Spinal cord (tissue), 10 donors: Measurements from ENCODE around the gene SLC22A1. TPM values are rescaled to one million over a fixed set of nuclear protein-coding genes. Genes with fewer than 3 reads are reported as not detected.
"Not testable (repeated sequence)": the region's sequence is repeated elsewhere in the genome, so short reads cannot be mapped to it uniquely, and the experiment has no call there.

ENCODE experiments used
- DNase-seq, 6 donors: peaks; one replicate each; pipeline versions ENCODE4 v3.0.0 to v3.0.0-alpha.2; 2013 to 2015; ENCODE audit warnings: low spot score in 6 of 6, low read depth in 4 of 6
- H3K27ac ChIP-seq: one replicate; pipeline ENCODE4 v1.5.1; 2013; ENCODE audit warnings: low read depth, low read length, control low read depth
- H3K27me3 ChIP-seq: one replicate; pipeline ENCODE4 v1.6.1; 2013; ENCODE audit warnings: low read length; ENCODE audit not compliant: control insufficient read depth, insufficient read depth
- H3K36me3 ChIP-seq: one replicate; pipeline ENCODE4 v1.6.1; 2013; ENCODE audit warnings: low read length; ENCODE audit not compliant: control insufficient read depth, insufficient read depth
- H3K4me1 ChIP-seq: one replicate; pipeline ENCODE4 v1.6.1; 2013; ENCODE audit warnings: low read length; ENCODE audit not compliant: control insufficient read depth, insufficient read depth
- H3K4me3 ChIP-seq: one replicate; pipeline ENCODE4 v1.5.1; 2013; ENCODE audit warnings: low read depth, low read length, control low read depth
- H3K9me3 ChIP-seq: one replicate; pipeline ENCODE4 v1.6.1; 2013; ENCODE audit warnings: low read length; ENCODE audit not compliant: control insufficient read depth, insufficient read depth
- WGBS: methylation state at CpG from one replicate; pipeline ENCODE4 v1.1.5; 2013; ENCODE audit warnings: missing lambda C conversion rate; ENCODE audit not compliant: insufficient coverage; 5-methylcytosine and 5-hydroxymethylcytosine counted together
- polyA plus RNA-seq, 2 donors: library from polyadenylated mRNA; unstranded; fragments of 120-200 nt; gene quantifications; one replicate each; pipeline ENCODE4 v1.2.1, GENCODE V29; 2013; ENCODE audit not compliant: insufficient read length in 2 of 2
- total RNA-seq, 2 donors: library from RNA; depleted of rRNA in 1 of 2; stranded (reverse); fragments of 120-200 nt in 1 of 2; fragments of >200 nt in 1 of 2; gene quantifications; one replicate each; pipeline versions ENCODE4 v1.2.3 to v1.2.4, GENCODE V29; 2013 to 2014
- donor health status: healthy.

The SLC22A1 gene
- total and polyA plus RNA-seq, 4 donors: 0.35 to 1.2 (median 0.59) TPM; not detected in 1

DNA sequence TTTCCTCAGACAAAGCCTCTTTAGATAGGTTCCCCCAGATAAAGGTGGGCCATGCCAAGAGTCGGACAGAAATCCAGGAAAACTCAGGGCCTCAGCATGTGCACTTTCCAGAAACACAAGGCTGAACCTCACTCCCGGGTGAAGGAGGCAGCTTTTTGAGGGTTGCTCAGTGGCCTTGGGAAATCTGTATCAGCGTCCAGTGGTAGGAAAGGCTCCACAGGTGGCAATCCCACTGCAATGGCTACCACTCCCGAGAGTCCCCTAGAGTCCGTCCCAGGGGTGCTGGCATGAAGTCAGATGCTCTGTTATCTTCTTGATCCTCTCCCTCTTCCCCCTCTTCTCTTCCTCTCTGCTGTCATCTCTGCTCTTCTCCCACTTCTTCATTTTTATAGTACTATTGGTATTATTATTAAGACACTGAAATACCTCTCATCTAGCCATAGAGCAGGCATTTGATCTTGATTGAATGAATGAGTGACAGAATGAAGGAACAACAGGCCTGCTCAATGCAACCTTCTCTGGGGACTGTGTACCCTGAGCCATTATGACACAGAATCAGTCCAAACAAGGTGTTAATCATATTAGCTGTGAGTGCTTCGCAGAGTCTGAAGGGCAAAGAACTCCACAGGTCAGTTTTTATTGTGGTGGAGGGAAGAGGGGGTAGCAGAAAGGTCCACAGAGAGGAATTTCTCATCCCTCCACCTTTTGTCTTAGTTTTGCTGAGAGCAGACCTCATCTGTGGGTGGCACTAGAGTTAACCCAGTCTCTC is 13.3 kb downstream of the SLC22A1 start:
- peak in 1 of 6 donors; percentile 13 for DNase-seq
- WGBS: 96% methylated on average over 4 of the region's 6 CpGs
- H3K27ac ChIP-seq: no peak overlapping the region
- no peaks in the 10 kb centered on the region for H3K27me3 ChIP-seq
- peaks cover 15% of the 10 kb centered on the region for H3K4me1 ChIP-seq
- no peak overlapping the region for H3K4me3 ChIP-seq
- H3K9me3 ChIP-seq: no peaks in the 10 kb centered on the region
- peaks cover 5% of the 10 kb centered on the region for H3K36me3 ChIP-seq

DNA sequence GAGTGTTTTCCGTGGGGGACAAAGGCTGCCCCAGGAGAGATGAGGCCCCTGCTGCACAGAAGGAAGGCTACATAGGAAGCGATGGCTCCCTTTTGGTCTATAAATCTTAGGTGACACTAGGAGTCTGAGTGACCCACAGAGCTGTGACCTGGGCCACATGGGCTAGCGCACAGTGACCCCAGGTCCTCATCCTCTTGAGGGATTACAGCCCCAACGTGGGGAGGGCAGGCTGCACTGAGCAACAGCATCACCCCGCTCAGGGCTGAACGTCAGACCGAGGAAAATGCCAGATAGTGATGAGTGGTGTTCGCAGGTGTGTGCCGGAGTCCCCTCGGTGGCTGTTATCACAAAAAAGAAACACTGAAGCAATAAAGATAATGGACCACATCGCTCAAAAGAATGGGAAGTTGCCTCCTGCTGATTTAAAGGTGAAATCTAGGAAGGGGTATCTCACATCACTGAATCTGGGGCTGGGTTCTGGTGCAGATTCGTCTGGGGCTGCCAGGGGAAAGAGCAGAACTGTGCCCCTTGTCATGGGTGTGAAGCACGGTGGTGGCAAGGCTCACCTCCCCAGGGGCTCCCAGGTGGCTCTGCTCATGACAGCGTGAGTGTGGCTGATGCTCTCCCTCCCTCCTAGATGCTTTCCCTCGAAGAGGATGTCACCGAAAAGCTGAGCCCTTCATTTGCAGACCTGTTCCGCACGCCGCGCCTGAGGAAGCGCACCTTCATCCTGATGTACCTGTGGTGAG is 14.5 kb downstream of the SLC22A1 start:
- H3K36me3 ChIP-seq: peaks cover 5% of the 10 kb centered on the region
- DNase-seq: peak in 1 of 6 donors; percentile 79
- 62% methylated on average over 17 of the region's 21 CpGs for WGBS

DNA sequence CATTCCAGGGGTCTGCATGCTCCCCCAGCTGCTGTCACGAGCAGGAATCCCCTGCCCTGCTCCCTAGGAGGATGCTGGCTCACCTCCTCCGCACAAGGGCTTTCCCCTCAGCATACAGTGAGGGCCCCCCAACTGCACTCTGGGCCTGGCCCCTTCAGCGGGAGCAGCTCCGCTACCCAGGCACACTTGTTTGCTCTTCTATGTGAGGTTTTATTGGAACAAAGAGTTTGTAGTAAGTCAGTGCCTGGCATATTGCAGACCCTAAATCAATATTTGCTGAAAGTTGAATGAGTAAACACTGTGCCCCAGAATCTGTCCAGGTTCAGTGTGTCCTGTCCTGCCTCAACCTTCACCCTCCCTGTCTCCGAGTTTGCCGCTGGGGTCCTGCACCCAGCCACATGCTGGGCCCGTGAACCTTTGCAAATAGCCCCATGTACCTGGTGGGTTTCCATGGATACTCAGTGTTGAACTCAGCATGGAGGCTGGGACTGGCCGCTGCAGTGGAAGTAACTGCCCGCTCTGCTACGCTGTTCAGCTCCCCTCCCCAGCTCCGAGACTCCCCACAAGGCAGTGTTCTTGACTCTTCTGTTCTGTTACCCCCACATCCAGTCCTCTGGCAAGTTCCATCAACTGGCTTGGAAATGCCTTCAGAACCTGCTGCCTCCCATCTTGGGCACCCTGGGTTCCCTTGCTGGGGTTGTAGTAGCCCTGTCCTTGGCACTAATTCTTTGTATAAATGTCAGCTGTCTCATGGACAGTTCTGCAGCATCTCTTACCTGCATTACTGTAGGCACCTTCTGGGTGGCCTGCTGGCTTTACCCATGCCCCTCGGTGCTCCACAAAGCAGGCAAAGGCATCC is 15.7 kb downstream of the SLC22A1 start:
- WGBS: 52% methylated on average over 10 of the region's 12 CpGs
- Histone ChIP-seq H3K36me3 (peaks cover 5% of the 10 kb centered on the region), H3K27me3 (no peaks in the 10 kb centered on the region), H3K9me3 (no peaks in the 10 kb centered on the region), H3K27ac (no peak overlapping the region), H3K4me1 (peaks cover 27% of the 10 kb centered on the region), H3K4me3 (no peak overlapping the region)
- peak in 1 of 6 donors; percentile 13 for DNase-seq

More for the DNA sequence above, 14.5 kb downstream of the SLC22A1 start:
- no peaks in the 10 kb centered on the region for H3K27me3 ChIP-seq
- no peak overlapping the region for H3K27ac ChIP-seq
- H3K4me1 ChIP-seq: peaks cover 18% of the 10 kb centered on the region
- no peak overlapping the region for H3K4me3 ChIP-seq
- no peaks in the 10 kb centered on the region for H3K9me3 ChIP-seq

DNA sequence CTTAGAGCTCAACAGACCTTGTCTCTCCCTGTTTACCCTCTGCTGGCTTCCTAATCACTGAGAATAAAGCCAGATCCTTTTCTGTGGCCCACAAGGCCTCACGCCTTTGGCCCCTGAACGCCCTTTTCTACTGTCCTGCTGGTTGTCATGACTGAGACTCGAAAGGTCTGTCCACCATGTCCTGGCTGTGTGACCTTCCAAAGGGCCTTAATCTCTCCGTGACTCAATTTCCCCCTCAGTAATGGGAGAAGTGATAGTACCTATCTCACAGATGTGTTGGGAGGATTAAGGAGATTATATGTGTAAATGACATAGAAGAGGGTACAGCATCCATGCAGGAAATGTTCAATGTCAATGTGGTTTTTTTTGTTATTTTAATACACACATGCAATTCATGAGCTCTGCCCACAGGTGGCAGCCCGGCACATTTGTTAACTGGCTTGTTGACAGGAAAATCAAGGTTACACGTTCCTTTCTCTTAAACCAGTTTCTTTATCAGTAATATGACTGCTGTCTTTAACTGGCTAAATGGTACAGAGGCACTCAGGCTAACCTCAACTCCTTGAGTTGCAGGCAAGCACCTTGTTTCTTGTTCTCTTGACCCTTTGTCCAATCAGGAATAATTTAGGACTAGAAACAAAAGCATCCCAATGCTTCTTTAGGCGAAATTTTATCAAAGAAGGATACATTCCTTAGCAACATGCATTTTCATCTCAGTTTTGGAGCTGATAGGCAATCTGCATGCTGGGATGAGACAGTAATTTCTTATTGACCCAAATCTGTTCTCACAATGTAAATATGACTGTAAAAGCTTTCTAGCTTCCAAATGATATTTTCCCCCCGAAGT is 16.6 kb downstream of the SLC22A1 start:
- peak; percentile 39 to 89 (median 52) for DNase-seq
- no peak overlapping the region for H3K4me3 ChIP-seq
- H3K36me3 ChIP-seq: peaks cover 5% of the 10 kb centered on the region
- no peaks in the 10 kb centered on the region for H3K9me3 ChIP-seq
- H3K27ac ChIP-seq: no peak overlapping the region
- H3K4me1 ChIP-seq: peaks cover 30% of the 10 kb centered on the region
- WGBS: 60% methylated on average over 6 of the region's 8 CpGs
- H3K27me3 ChIP-seq: no peaks in the 10 kb centered on the region

DNA sequence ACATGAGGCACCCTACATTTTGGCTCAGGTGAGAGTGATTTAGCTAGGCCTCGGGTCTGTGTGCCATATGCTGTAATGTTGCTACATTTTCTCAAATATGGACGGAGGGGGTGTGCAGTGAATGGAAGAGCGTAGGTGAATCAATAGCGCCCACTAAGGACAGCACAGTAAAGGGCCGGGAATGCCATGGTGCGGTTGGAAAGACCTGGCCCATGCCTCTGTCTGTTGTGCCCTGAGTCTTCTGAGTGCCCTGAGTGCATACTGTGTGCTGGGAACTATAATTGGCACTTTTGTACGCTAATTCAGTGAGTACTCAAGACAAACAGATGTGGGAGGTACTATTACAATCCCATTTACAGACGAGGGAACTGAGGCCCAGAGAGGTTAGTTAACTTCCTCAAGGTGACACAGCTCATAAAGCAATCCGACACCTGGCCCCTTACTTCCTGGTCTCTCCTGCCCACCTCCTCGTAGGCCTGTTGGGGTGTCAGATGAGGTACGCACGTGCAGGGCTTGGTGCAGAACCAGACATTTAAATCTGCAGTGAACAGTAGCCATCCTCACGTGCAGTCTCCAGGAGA is 17.3 kb downstream of the SLC22A1 start:
- H3K27me3 ChIP-seq: no peaks in the 10 kb centered on the region
- H3K4me3 ChIP-seq: no peak overlapping the region
- H3K27ac ChIP-seq: no peak overlapping the region
- peaks cover 30% of the 10 kb centered on the region for H3K4me1 ChIP-seq
- WGBS: 82% methylated on average over 12 of the region's 13 CpGs
- H3K36me3 ChIP-seq: peaks cover 3% of the 10 kb centered on the region
- no peaks in the 10 kb centered on the region for H3K9me3 ChIP-seq
- DNase-seq: no peak

DNA sequence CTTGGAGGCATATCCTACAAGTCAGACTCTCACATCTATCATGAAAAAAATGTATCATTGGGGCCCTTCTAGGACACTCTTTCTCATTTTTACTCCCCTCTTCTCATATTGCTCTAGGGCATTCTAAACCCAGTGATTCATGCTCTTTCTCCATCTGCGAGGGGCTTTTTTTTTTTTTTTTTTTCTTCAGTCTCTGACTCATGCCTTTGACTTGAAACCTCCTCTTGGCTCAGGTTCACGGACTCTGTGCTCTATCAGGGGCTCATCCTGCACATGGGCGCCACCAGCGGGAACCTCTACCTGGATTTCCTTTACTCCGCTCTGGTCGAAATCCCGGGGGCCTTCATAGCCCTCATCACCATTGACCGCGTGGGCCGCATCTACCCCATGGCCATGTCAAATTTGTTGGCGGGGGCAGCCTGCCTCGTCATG is 17.8 kb downstream of the SLC22A1 start:
- Histone ChIP-seq H3K36me3 (no peaks in the 10 kb centered on the region), H3K9me3 (no peaks in the 10 kb centered on the region), H3K27ac (no peak overlapping the region), H3K27me3 (no peaks in the 10 kb centered on the region), H3K4me1 (peaks cover 30% of the 10 kb centered on the region), H3K4me3 (no peak overlapping the region)
- DNase-seq: peak in 1 of 6 donors; percentile 14
- 88% methylated on average over 11 of the region's 12 CpGs for WGBS

DNA sequence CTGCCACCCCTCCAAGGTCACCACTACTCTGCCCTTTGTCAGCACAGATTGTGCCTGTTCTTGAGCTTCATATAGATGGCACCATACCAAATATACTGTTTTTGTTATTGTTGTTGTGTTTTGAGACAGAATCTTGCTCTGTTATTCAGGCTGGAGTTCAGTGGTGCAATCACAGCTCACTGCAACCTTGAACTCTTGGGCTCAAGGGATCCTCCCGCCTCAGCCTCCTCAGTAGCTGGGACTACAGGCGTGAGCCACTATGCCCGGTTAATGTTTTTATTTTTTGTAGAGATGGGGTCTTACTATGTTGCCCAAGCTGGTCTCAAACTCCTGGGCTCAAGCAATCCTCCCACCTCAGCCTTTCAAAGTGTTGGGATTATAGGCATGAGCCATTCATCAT is 18.9 kb downstream of the SLC22A1 start:
- H3K4me3 ChIP-seq, H3K27me3 ChIP-seq, H3K9me3 ChIP-seq, DNase-seq, H3K36me3 ChIP-seq, H3K27ac ChIP-seq: not testable (repeated sequence)
- peaks cover 30% of the 10 kb centered on the region for H3K4me1 ChIP-seq
- no CpG with 5 or more reads among the region's 3 CpGs for WGBS

DNA sequence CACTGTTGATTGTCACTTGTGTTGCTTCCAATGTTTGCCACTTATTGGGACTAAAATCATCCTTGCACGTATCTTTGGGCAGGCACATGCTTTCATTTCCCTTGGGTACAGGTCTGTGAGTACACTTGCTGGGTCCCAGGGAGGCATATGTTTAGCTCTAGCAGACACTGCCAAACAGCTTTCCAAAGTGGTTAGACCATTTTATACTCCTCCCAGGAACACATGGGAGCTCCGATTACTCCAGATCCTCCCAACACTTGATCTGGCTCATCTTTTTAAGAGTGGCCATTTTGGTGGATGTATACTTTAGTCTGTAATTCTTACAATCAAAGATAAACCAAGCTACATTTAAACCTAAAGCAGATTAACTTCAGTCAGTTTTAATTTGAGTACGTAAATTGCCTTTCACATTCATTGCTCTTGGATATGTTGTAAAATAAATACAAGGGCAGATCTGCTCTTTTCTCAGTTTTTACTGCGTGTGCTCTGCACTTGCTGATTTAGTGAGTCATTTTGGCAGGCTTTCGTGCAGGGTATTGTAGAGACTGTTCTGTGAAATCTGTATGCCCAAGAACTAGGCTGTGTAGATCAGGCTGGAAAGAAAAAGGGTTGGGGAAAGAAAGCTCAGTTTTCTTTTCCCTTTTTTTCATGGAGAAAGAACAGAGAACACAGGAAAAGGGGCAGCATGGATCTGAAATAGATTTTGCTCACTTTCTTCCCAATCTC is 19.5 kb downstream of the SLC22A1 start:
- DNase-seq: peak in 4 of 6 donors; percentile 31 to 85 (median 58)
- Histone ChIP-seq H3K27me3 (no peaks in the 10 kb centered on the region), H3K36me3 (no peaks in the 10 kb centered on the region), H3K4me1 (peaks cover 26% of the 10 kb centered on the region), H3K27ac (peak overlapping the region; percentile 4), H3K4me3 (no peak overlapping the region), H3K9me3 (no peaks in the 10 kb centered on the region)
- WGBS: 31% methylated on average over 3 of the region's 5 CpGs
